WTC11 (cell line): Measurements from ENCODE around the gene BRMS1.

Experiments used
- CTCF ChIP-seq: fragments of 200-600 bp; IDR thresholded peaks from 2 replicates; pipeline ENCODE4 v1.8.0; 2022; ENCODE audit warnings: antibody characterized with exemption
- PRDM15 ChIP-seq: sonication (generic); formaldehyde crosslinking; IDR thresholded peaks from 2 replicates; pipeline ENCODE4 v1.8.0; 2022; ENCODE audit warnings: missing genetic modification reagents

GRCh38 chr11:66368484-66368883 is 23.6 kb upstream of the BRMS1 start:
- TF ChIP-seq PRDM15 (CRISPR knock-in tag) (no peak), CTCF (no peak)
